Choroid plexus epithelial cell (primary cell): ENCODE measurements around the gene GCNT3.
"Not testable (repeated sequence)": the region's sequence is repeated elsewhere in the genome, so short reads cannot be mapped to it uniquely, and the experiment has no call there.

Experiments
- DNase-seq: peaks from one replicate; pipeline ENCODE4 v3.0.0-alpha.2; 2010; ENCODE audit warnings: low read depth
- H3K4me3 ChIP-seq: 2 replicates; pipeline ENCODE4 v1.5.1; 2011; ENCODE audit warnings: low read depth, mild to moderate bottlenecking, control low read depth, low read length, moderate library complexity
- CTCF ChIP-seq: conservative IDR thresholded peaks from 2 replicates; pipeline ENCODE4 v1.5.1; 2011; ENCODE audit warnings: low read depth, mild to moderate bottlenecking, control low read depth, inconsistent platforms, low read length, moderate library complexity

The GCNT3 gene

GRCh38 chr15:59615661-59616060, 4.1 kb downstream of the GCNT3 start:
- no peak for DNase-seq
- no peak overlapping the region for H3K4me3 ChIP-seq
- no peak for TF ChIP-seq CTCF

- DNase-seq, result no peak
- TF ChIP-seq CTCF, result no peak
- H3K4me3 ChIP-seq, result no peak overlapping the region
Observed at GRCh38 chr15:59616379-59616778, 4.8 kb downstream of the GCNT3 start.

GRCh38 chr15:59618406-59618805, 6.8 kb downstream of the GCNT3 start:
- no peak overlapping the region for H3K4me3 ChIP-seq
- TF ChIP-seq CTCF, result no peak
- DNase-seq, result no peak

GRCh38 chr15:59622289-59622688, 10.7 kb downstream of the GCNT3 start:
- peak; percentile 70 for DNase-seq
- TF ChIP-seq CTCF, result peak; percentile 77
- H3K4me3 ChIP-seq, result no peak overlapping the region

GRCh38 chr15:59632714-59633113, 21.1 kb downstream of the GCNT3 start:
- TF ChIP-seq CTCF, result peak; percentile 61
- H3K4me3 ChIP-seq, result no peak overlapping the region
- DNase-seq, result peak; percentile 23

GRCh38 chr15:59636184-59636583, 24.6 kb downstream of the GCNT3 start:
- no peak for TF ChIP-seq CTCF
- no peak for DNase-seq
- no peak overlapping the region for H3K4me3 ChIP-seq

- DNase-seq, result peak; percentile 13
- peak; percentile 33 for TF ChIP-seq CTCF
- not testable (repeated sequence) for H3K4me3 ChIP-seq
Observed at GRCh38 chr15:59637507-59637906, 25.9 kb downstream of the GCNT3 start.
